GM18519 (cell line): ENCODE data around the gene SLC16A2.

Experiments
- ATAC-seq: cut with Tn5 transposase; IDR thresholded peaks from one replicate; pipeline ENCODE4 v1.9.1; 2021; ENCODE audit warnings: mild to moderate bottlenecking, moderate library complexity; ENCODE audit not compliant: unreplicated experiment, low FRiP score

The SLC16A2 gene

GRCh38 chrX:74534569-74535038 lies 113.3 kb downstream of the SLC16A2 start:
- ATAC-seq: peak; percentile 43

DNA sequence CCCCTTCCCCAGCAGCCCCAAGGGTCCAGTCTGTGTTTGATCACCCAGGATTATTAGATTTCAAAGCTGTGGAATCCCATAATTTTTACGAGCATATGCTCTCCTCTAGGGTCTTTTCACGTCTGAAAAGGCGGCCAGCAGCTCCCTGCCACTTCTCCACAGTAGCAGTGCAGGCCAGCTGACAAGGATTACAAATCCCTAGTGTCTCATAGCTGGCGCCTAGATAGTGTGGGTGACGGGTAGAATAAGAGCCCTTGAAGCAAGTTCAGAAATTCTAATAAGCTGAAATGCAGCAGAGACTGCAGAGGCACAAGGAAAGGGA lies 113.8 kb downstream of the SLC16A2 start:
- no peak for ATAC-seq

- no peak for ATAC-seq
Observed at GRCh38 chrX:74535408-74536151, 114.3 kb downstream of the SLC16A2 start.

DNA sequence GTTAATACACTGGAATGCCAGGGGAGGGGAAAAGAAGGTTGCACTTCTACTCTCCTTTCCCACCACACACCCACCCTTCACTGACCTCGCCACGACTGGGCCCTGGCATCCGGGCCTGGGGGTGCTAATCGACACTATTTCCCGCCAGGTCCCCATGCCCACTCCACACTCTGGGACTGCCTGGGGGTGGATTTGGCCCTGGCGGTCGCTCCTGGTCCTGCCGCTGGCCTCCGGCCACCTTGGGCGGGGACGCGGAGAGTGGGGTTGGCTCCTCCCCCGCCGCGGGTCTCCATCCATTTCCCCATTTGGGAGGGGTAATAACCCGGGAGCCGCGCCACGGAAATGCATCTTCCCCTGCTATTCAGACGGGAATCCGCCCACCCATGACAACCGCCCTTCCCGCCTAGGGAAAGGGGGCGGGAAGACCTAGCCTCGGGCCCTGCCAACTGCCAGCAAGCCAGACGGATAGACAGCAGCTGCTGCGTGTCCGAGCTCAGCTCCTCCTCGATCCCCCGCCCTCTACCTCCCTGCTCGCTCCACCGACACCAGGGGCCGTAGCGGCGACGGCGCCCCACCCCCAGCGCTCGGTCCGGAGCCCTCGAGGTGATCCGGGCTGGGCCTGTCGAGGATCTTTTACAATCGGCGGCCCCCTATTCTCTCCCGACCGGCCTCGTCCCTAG lies 115.0 kb downstream of the SLC16A2 start:
- peak; percentile 41 for ATAC-seq

- ATAC-seq: no peak
Observed at GRCh38 chrX:74536832-74537371, 115.6 kb downstream of the SLC16A2 start.

GRCh38 chrX:74540635-74541249 lies 119.4 kb downstream of the SLC16A2 start:
- no peak for ATAC-seq

- ATAC-seq: no peak
Observed at GRCh38 chrX:74545880-74546523, 124.7 kb downstream of the SLC16A2 start.

GRCh38 chrX:74546984-74547383 lies 125.7 kb downstream of the SLC16A2 start:
- ATAC-seq: no peak

GRCh38 chrX:74550295-74550802 lies 129.1 kb downstream of the SLC16A2 start:
- no peak for ATAC-seq

DNA sequence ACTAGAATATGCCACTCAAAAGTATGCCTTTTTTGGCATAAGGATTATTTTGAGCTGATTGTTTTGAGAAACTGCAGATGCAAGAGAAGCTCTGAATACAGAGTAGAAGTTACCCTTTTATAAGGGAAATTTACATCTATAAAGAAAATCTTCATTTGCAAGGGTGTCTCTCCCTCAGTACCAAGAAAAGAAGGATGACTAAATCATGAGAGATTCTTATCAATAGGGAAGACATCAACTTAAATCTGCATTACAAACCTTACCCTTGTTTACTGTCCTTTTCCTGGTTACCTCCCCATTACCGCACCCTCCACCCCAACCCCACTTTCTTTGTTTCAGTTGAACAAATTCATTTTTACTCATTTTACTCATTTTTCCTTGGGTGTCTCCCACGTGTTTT lies 130.6 kb downstream of the SLC16A2 start:
- ATAC-seq: no peak

- ATAC-seq: no peak
Observed at GRCh38 chrX:74557378-74557777, 136.1 kb downstream of the SLC16A2 start.

DNA sequence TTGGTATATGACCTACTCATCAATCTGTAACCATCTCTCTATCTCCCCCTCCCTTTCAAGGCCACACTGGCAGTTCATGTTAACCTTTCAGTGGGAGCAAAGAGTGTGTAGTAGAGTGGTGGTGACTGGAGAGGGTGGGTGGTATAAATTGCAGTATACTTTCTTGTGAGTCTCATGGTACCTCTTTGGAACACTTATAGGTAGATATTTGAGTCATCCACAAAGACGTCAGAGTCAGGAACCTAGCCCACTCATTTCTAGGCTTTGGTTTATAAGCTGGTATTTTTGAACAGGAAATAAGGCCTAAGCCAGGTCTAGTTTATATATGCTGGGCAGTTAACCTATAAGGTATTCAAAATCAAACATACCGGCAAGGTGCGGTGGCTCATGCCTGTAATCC lies 156.8 kb downstream of the SLC16A2 start:
- ATAC-seq: no peak

DNA sequence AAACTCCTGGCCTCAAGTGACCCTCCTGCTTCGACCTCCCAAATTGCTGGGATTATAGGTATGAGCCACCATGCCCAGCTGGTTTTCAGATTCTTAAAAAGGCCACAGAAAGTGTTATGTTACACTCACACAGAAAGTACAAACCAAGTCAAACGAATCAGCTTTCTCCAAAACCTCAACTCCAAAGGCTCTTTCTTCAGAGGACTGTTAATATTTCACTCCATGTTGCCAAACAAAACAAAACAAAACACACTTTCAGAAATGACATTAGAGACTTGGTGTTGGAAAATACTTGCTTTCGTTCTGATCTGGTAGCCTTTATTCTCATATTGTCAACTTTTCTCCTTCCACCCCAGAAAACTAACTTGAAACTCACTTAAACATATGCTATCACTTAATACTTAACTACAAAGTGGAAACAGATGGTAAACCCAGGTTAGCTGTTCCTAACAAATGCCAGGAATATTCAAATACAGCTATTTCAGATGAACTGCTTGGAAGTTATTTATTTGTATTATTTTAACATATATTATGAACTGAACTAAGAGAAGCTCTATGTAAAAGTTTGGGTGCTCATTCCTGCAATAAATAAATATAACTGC lies 158.4 kb downstream of the SLC16A2 start:
- no peak for ATAC-seq
